Renal cortical epithelial cell (primary cell): ENCODE measurements around the gene MOG. TPM values are rescaled to one million over a fixed set of nuclear protein-coding genes. Genes with fewer than 3 reads are reported as not detected.
A peak's percentile ranks its signal among the peaks of the same experiment; 100 is the strongest.

Experiments
- DNase-seq: peaks from one replicate; pipeline ENCODE4 v3.0.0-alpha.2; 2011; ENCODE audit warnings: low read depth
- total RNA-seq: library from RNA; depleted of rRNA; stranded (reverse); fragments of >200 nt; gene quantifications from 2 replicates; pipeline ENCODE4 v1.2.3, GENCODE V29; 2014

MOG gene
- not detected in 2 replicates for total RNA-seq

- no peak for DNase-seq
These were observed at the start of gene MOG for GRCh38 chr6:29656798-29657197. MOG (plus strand) TSS chr6:29657092; CDS start chr6:29657210, 118 bp downstream.

- no peak for DNase-seq
These were observed 48.8 kb upstream of the MOG start for GRCh38 chr6:29608131-29608530.

DNA sequence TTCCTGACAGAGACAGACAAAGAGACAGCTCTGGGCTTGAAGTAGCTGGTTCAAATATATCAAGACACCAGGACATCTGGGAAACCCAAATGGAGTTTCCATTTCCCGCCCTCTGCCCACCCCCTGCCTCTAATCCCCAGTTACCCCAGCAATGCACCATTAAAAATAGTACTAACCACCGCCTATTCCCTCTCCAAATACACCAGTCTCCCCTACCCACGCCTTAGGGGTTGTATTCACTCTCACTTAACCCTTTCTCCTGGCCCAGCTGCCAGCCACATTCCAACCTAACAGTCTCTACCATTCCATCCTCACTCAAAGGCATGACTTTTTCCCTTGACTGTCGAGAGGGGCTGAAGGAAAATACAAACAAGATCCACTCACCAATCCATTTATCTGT lies 46.4 kb upstream of the MOG start:
- no peak for DNase-seq

GRCh38 chr6:29611426-29611825 lies 45.5 kb upstream of the MOG start:
- no peak for DNase-seq

DNA sequence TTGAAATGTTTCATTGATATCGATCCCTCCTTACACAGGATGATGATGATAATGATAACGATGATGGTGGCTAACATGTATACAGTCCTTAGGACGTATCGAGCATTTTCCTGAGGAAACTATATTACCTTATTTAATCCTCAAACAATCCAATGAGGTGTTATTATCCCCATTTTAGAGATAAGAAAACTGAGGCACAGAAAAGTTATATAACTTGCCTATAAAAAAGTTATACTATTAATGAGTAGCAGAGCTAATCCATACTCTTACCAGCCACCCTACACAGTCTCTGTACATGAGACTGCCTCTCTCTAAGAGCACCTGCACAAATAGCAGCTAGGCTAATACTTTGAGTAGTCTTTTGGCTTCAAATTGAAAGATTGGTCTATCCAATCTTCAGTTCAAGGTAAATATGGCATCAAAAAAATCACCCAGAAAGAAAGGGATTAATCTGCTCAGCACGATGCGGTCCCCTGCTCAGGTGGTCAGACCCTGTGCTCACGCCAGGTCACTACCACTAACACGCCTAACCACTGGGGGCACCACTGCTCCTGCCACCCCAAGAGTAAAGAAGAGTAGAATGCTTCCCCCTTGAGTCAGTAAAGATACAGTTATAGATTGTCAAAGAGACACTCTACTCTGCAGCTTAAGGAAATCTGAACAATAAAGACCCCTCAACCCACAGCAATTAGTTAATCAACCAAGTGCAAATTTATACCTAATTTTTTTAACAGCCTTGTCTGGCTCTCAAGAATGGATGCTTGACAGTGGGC lies 38.9 kb upstream of the MOG start:
- no peak for DNase-seq

DNA sequence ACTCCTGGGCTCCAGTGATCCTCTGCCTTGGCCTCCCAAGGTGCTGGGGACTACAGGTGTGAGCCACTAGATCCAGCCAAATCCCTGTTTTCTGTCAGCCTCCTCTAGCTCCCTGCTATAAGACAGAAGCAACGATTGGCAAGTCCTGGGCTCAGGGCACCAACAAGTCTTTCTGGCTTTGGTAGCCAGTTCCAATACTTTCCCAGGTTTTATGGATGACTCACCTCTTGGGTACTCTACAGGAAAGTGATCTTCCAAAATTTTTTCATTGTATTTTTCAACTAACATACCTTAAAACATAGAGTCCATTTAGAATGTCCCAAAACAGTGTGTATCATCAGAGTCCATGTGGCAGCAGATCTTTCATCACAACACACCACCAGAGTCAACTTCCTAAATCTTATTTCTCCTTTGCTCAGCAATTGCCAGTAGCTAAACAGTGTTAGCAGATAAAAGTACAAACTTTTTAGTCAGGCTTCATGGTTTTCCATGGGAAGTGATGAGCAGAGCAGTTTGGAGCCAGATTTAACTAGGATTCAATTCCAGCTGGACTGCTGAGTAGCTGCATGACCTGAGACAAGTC lies 37.2 kb upstream of the MOG start:
- no peak for DNase-seq

DNA sequence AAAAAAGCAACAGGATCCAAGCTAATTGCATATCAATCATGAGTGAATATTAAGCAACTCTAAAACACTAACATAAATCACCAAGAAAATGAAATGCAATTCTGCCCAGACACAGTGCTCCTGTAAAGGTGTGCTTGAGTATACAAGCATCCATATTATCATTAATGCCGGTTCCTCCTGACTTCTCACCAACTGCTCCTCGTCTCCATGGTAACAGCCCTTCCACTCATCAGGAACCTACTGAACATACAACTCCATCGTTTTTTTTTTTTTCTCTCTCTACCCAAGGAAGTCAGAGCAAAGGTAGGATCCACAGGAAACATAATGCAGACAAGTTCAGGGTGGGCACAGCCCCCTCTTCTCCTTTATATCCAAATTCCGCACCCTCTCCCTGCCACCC lies 36.3 kb upstream of the MOG start:
- no peak for DNase-seq

- DNase-seq, result no peak
These were observed 32.4 kb upstream of the MOG start for GRCh38 chr6:29624520-29624961.

GRCh38 chr6:29625337-29625930 lies 31.5 kb upstream of the MOG start:
- no peak for DNase-seq

- DNase-seq, result no peak
These were observed 29.7 kb upstream of the MOG start for GRCh38 chr6:29626948-29627754.

GRCh38 chr6:29627755-29628418 lies 29.0 kb upstream of the MOG start:
- peak; percentile 28 for DNase-seq

GRCh38 chr6:29628419-29629281 lies 28.2 kb upstream of the MOG start:
- peak; percentile 61 for DNase-seq

DNA sequence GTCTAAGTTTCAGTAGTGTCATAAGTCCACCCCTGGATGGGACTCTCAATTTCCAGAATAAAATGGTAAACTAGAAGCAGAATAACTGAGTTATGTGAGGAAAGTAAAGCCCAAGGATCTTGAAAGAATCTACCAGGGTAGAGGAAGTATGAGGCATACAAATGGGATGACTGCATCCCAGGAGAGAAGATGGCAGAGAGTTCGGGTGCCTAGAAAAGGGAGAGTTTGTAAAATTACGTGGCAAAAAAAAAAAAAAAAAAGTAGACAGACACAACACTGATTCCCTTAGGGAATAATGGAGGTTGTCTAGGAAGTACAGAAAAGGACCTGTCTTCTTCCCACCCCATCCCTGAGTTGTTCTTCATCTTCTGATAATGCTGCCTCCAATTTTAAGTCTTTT lies 27.3 kb upstream of the MOG start:
- no peak for DNase-seq

- no peak for DNase-seq
These were observed 26.6 kb upstream of the MOG start for GRCh38 chr6:29630315-29630714.

- DNase-seq, result no peak
These were observed 25.6 kb upstream of the MOG start for GRCh38 chr6:29631209-29631810.

DNA sequence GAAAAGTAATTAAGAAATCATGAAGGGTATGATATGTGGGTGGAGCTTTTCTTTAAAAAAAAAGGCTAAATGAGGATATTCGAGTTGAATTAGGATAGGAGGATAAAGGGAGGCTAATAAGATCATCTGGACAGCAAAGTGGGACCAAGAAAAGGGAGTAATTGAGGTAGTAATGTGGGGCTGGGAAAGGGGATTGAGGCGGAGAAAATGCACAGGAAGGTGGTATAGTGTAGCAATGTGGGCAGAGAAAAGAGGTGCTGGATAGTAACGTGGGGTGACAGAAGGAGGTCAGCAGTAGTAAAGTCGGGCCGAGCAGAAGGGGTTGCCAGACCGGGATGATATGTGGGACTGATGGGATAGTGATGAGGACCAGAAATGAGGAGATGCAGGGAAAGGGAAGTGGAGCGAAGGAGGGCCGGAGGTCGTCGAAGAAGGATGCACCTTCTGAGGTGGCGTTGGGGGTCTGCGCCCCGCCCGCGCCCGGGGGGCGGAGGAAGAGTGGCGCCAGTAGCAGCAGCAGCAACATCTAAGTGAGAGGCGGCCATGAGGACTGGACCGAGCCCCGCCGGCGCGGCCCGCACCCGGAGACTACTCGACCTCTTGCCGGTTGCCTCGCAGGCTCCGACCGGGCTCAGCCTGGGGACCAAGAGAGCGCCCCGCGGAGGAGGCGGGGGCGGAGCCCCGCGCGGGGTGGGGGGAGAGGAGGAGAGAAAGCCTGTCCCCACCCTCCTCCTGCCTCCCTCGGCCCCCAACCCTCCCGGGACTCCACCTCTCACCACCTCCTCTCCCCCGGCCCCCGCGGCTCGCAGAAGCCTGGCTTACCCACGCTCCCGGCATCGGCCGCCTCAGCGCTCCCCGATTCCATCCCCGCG lies 24.8 kb upstream of the MOG start:
- peak; percentile 11 for DNase-seq

- DNase-seq, result peak; percentile 63
These were observed 23.9 kb upstream of the MOG start, which contains the start of gene GABBR1 for GRCh38 chr6:29632789-29633533. GABBR1 (minus strand) TSS chr6:29633183; CDS start chr6:29632385, 798 bp downstream.

- no peak for DNase-seq
These were observed 23.4 kb upstream of the MOG start for GRCh38 chr6:29633534-29633905.

DNA sequence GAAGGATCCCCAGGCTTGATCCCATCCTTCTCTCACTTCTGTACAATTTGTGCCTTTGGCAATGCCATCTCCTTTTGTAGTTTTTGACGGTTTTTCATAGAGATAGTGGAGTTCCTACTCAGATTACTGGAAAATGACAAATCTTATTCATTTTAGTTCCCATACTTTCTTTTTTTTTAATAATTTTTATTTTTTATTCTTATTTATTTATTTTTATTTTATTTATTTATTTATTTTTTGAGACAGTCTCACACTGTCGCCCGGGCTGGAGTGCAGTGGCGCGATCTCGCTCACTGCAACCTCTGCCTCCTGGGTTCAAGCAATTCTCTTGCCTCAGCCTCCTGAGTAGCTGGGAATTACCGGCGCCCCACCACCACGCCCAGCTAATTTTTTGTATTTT lies 19.6 kb upstream of the MOG start:
- DNase-seq, result no peak
